GM21381 (cell line): ENCODE measurements around the gene CDCP1.

Source experiments
- ATAC-seq: cut with Tn5 transposase; IDR thresholded peaks from one replicate; pipeline ENCODE4 v1.9.1; 2021; ENCODE audit warnings: mild to moderate bottlenecking, moderate library complexity; ENCODE audit not compliant: unreplicated experiment

Gene CDCP1

GRCh38 chr3:45145681-45146614 is at the start of gene CDCP1:
TSS of gene CDCP1 (minus strand) at chr3:45146378. CDS start at chr3:45146287, 91 bp downstream.
- no peak for ATAC-seq

- ATAC-seq: no peak
These were observed 48.6 kb upstream of the CDCP1 start for GRCh38 chr3:45194791-45195190.

- no peak for ATAC-seq
These were observed 45.8 kb upstream of the CDCP1 start for GRCh38 chr3:45191924-45192417.

- no peak for ATAC-seq
These were observed 45.2 kb upstream of the CDCP1 start for GRCh38 chr3:45191424-45191823.

GRCh38 chr3:45188719-45189659 is 42.8 kb upstream of the CDCP1 start:
- no peak for ATAC-seq

- ATAC-seq: no peak
These were observed 41.5 kb upstream of the CDCP1 start for GRCh38 chr3:45187694-45188141.

- no peak for ATAC-seq
These were observed 40.7 kb upstream of the CDCP1 start for GRCh38 chr3:45186871-45187270.

GRCh38 chr3:45185461-45185860 is 39.3 kb upstream of the CDCP1 start:
- no peak for ATAC-seq

GRCh38 chr3:45185052-45185451 is 38.9 kb upstream of the CDCP1 start:
- no peak for ATAC-seq

- ATAC-seq: no peak
These were observed 37.7 kb upstream of the CDCP1 start for GRCh38 chr3:45183872-45184262.

GRCh38 chr3:45182915-45183871 is 37.0 kb upstream of the CDCP1 start:
- ATAC-seq: no peak

- no peak for ATAC-seq
These were observed 35.3 kb upstream of the CDCP1 start for GRCh38 chr3:45181496-45181895.

GRCh38 chr3:45180899-45181298 is 34.7 kb upstream of the CDCP1 start:
- no peak for ATAC-seq

- no peak for ATAC-seq
These were observed 33.9 kb upstream of the CDCP1 start for GRCh38 chr3:45180051-45180450.

- ATAC-seq: no peak
These were observed 33.0 kb upstream of the CDCP1 start for GRCh38 chr3:45179163-45179562.

GRCh38 chr3:45178183-45179023 is 32.2 kb upstream of the CDCP1 start:
- no peak for ATAC-seq

- no peak for ATAC-seq
These were observed 30.7 kb upstream of the CDCP1 start for GRCh38 chr3:45176912-45177311.

GRCh38 chr3:45174234-45174633 is 28.1 kb upstream of the CDCP1 start:
- ATAC-seq: no peak

GRCh38 chr3:45173776-45174175 is 27.6 kb upstream of the CDCP1 start:
- ATAC-seq: no peak
